HT-29 (cell line): ENCODE results near the gene CST6. TPM values are rescaled to one million over a fixed set of nuclear protein-coding genes. Genes with fewer than 3 reads are reported as not detected.

Source experiments
- DNase-seq: peaks from one replicate; pipeline ENCODE4 v3.0.0-alpha.2; 2015; ENCODE audit warnings: low spot score
- total RNA-seq: library from RNA; depleted of rRNA; stranded (reverse); fragments of >200 nt; shearing (Covaris generic); gene quantifications from 2 replicates; pipeline ENCODE4 v1.2.3, GENCODE V29; 2014; rRNA removed

CST6 gene
- 23.0 and 27.2 TPM in 2 replicates for total RNA-seq

GRCh38 chr11:66011785-66012303 lies at the start of gene CST6:
CST6 (plus strand) TSS chr11:66012008; CDS start chr11:66012045, 37 bp downstream.
- peak; percentile 13 for DNase-seq

- no peak for DNase-seq
Observed at GRCh38 chr11:65962141-65962564, 49.7 kb upstream of the CST6 start.

- DNase-seq, result no peak
Observed at GRCh38 chr11:65964906-65965305, 46.9 kb upstream of the CST6 start.

- DNase-seq, result no peak
Observed at GRCh38 chr11:65965986-65966762, 45.6 kb upstream of the CST6 start.

GRCh38 chr11:65967329-65967934 lies 44.4 kb upstream of the CST6 start:
- no peak for DNase-seq

GRCh38 chr11:65968600-65969482 lies 43.0 kb upstream of the CST6 start:
- no peak for DNase-seq

GRCh38 chr11:65972116-65972515 lies 39.7 kb upstream of the CST6 start:
- DNase-seq, result no peak

- no peak for DNase-seq
Observed at GRCh38 chr11:65973439-65974110, 38.2 kb upstream of the CST6 start.

GRCh38 chr11:65975771-65976170 lies 36.0 kb upstream of the CST6 start:
- no peak for DNase-seq

- DNase-seq, result no peak
Observed at GRCh38 chr11:65976216-65977176, 35.3 kb upstream of the CST6 start.

GRCh38 chr11:65977621-65978390 lies 34.0 kb upstream of the CST6 start:
- no peak for DNase-seq

GRCh38 chr11:65978391-65979238 lies 33.2 kb upstream of the CST6 start:
- DNase-seq, result no peak

GRCh38 chr11:65979261-65979759 lies 32.5 kb upstream of the CST6 start:
- DNase-seq, result no peak

GRCh38 chr11:65981101-65981740 lies 30.6 kb upstream of the CST6 start:
- DNase-seq, result no peak

GRCh38 chr11:65981972-65982823 lies 29.6 kb upstream of the CST6 start:
- DNase-seq, result no peak

GRCh38 chr11:65982824-65983588 lies 28.8 kb upstream of the CST6 start:
- no peak for DNase-seq
